MM.1S (cell line): ENCODE results near the gene C1orf74.

Experiments used
- CTCF ChIP-seq: fragments of 300-600 bp; sonication (generic); IDR thresholded peaks from 2 replicates; pipeline ENCODE4 v1.5.1; 2016; ENCODE audit warnings: antibody characterized with exemption, low read length, mixed read lengths
- EZH2 ChIP-seq: fragments of 300-600 bp; sonication (generic); optimal IDR thresholded peaks from 2 replicates; pipeline ENCODE3; 2017; ENCODE audit warnings: low read depth, mild to moderate bottlenecking, antibody characterized with exemption, low read length, mixed read lengths
- EZH2phosphoT487 ChIP-seq: fragments of 300-600 bp; sonication (generic); IDR thresholded peaks from 2 replicates; pipeline ENCODE4 v1.6.1; 2018; ENCODE audit warnings: antibody characterized with exemption, low read length

GRCh38 chr1:209802117-209802779 lies 17.9 kb upstream of the C1orf74 start:
- TF ChIP-seq CTCF (no peak), EZH2 (no peak), EZH2phosphoT487 (no peak)
